Islet of Langerhans (tissue), 1 donor: ENCODE results near the gene LASP1.
A peak's percentile ranks its signal among the peaks of the same experiment; 100 is the strongest.
"Not testable (repeated sequence)": the region's sequence is repeated elsewhere in the genome, so short reads cannot be mapped to it uniquely, and the experiment has no call there.

Experiments
- FAIRE-seq: peaks from one replicate; lab custom pipeline; 2011; peaks lifted over from hg19 to GRCh38; lab: Jason Lieb, UNC

Gene LASP1

DNA sequence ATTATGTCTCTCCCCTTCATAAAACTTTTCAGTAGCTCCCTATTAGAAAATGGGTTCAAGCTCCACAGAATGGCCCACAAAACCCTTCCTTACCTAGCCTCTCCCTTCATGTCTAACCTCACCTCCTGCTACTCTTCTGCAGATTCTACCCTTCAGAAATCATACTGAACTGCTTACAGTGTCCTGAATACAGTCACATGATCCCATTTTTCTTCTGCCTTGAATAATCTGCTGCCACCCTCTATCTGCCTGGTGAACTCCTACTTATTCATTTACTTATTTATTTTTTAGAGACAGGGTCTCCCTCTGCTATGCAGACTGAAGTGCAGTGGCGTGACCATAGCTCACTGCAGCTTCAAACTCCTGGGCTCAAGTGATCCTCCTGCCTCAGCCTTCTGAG lies 70.5 kb downstream of the LASP1 start:
- no peak for FAIRE-seq

DNA sequence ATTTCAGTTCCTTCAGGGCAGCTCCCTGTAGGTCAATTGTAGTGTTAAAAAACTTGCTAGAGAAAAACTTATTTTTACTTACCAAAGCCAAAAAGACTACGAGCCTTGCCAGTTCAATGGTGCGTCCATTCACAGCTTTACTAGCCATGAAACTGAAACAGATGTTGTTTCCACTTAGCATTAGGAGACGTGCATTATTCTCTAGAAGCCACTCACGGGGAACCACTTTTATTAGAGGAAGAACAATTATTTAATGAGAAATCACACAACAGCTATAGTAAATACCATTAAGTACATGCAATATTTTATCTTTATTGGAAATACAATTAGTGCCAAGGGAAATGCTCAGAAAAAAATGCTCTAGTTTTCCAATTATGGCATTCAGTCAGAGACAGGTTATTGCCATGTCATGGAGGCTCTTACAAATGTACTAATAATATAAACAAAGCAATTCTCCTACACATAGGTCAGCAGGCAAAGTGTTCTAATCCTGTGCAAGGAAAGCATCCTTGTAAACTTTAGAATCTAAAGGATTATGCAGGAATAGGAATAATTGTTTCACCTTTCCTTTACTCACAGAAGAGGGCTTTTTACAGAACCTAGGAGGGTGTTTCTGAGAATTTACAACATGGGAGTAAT lies 73.0 kb downstream of the LASP1 start:
- FAIRE-seq: peak; percentile 51

DNA sequence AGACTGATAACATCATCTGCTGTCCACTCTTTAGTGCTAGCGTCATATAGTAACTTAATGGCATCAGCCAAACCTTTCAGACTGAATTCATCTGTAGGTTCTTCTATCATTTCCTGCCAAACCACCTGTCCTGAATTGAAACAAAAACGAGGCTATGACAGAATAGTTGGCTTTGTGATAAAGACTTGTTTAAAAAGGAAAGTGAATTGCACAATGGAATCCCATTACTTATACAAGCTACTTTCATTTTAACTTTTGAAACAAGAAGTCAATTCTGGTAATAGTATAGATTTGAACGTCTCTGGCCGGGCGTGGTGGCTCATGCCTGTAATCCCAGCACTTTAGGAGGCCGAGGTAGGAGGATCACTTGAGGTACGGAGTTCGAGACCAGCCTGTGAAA lies 73.7 kb downstream of the LASP1 start:
- no peak for FAIRE-seq

DNA sequence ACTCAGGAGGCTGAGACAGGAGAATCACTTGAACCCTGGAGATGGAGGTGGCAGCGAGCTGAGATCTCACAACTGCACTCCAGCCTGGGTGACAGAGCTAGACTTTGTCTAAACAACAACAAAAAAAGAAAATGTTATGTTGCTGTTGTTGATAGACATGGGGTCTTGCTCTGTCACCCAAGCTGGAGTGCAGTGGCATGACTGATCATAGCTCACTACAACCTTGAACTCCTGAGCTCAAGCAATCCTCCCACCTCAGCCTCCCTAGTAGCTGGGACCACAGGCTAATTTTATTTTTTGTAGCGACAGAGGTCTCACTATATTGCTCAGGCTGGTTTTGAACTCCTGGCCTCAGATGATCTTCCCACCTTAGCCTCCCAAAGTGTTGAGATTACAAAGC lies 77.3 kb downstream of the LASP1 start:
- FAIRE-seq: no peak

DNA sequence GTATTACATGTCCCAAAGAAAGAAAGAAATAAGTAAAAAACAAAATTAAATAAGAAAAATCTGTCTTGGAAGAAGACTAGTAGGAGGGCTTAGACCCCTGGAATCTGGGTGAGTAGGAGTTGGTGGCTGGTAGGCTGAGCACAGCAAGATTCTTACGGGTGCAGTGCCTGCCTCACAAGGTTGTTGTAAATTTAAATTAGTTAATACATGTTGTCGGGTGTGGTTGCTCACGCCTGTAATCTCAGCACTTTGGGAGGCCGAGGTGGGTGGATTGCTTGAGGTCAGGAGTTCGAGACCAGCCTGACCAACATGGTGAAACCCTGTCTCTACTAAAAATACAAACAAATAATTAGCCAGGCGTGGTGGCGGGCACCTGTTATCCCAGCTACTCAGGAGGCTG lies 83.9 kb downstream of the LASP1 start:
- FAIRE-seq: not testable (repeated sequence)

DNA sequence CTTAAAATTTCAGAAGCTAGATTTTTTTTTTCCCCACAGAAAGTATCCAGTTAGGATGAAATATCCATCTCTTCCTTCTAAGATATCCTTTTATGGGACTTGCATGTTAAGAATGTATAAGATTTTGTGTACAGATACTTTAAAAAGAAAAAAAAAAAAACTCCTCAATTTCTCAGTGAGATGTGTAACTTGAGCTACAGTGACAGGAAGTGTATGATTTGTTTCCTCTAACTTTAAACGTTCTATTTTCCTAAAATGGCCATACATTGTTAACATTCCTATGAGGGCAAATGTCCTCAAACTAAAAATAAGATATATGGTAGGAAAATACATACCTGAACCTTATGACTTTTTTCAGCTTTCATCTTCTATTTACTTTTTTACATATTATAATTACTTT lies 88.5 kb downstream of the LASP1 start:
- no peak for FAIRE-seq

DNA sequence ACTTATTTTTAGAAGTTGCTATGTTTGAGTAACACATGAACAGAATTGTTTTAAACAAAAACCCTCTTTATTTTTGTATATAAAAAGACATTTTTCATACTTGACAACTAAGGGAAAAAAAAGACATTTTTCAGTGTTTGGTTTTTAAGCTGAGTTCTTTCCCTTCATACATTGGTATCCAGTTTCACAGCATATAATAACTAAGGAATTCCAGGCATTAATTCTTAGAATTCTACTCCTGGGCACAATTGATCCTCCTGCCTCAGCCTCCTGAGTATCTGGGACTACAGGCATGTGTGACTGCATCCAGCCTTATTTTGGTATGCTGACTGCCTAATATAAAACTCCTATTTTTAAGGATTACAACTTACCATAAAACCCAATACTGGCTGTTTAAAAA lies 88.9 kb downstream of the LASP1 start:
- no peak for FAIRE-seq

DNA sequence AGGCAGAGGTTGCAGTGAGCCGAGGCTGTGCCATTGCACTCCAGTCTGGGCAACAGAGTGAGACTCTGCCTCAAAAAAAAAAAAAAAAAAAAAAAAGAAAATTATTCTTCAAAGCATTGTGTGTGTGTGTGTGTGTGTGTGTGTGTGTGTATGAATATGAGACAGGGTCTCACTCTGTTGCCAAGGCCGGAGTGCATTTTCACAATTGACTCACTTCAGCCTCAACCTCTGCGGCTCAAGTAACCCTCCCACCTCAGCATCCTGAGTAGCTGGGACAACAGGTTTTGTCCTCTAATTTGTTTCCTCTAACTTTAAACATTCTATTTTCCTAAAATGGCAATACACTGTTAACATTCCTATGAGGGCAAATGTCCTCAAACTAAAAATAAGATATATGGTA lies 89.7 kb downstream of the LASP1 start:
- no peak for FAIRE-seq

DNA sequence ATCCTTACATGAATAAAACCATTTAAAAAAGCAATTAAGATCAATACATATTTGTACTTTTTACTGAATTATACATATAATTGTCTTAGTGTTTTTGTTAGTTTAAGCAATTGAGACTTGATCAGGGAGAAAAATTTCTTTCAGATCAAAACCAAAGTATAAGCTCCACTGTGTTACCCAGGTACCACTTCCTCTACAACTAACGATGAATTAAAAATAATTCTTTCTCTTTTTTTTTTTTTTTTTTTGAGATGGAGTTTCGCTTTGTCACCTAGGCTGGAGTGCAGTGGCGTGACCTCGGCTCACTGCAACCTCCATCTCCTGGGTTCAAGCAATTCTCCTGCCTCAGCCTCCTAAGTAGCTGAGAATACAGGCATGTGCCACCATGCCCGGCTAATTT lies 90.5 kb downstream of the LASP1 start:
- FAIRE-seq: no peak

DNA sequence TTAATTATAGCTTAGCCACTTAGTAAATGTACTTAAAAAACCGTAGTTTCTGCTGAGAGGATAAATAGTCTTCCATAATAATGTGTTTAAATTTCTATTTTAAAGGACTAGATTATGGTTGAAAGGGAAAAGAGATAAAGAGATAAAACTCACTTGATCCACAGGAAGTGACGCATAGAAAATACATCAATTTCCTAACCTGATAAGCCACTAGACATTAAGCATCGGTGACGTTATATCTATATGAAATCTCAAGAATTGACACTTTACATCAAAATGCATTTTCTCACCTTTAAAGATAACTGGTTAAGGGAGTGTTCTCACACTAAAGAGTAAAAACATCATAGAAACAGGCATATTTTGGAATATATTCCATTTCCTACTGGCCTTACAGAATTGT lies 91.6 kb downstream of the LASP1 start:
- FAIRE-seq: no peak

DNA sequence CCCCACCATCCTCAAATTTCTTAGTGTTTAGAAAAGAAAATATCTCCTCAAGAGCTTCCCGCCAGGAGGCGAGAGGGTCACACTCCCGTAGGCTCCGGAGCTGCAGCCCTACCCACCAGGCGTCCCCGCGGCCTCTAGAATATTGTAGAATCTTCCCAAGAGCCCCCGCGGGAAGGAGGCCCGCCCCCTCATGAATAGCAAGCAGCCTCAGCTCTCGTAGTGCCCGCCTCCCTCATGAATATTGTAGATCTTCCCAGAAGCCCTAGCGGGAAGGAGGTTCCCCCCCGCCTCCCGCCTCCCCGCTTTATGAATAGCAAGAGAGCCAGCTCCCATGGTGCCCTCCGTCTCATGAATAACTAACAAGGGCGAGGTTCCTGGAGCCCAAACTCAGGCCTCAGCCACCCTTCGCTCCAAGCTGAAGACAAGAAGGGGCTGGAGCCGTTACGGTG lies 97.5 kb downstream of the LASP1 start, which contains the start of gene FBXO47:
Gene FBXO47 (minus strand): TSS at position 114 of the 449 bp plus-strand sequence. CDS start 4,378 bp downstream, outside the sequence.
- no peak for FAIRE-seq

DNA sequence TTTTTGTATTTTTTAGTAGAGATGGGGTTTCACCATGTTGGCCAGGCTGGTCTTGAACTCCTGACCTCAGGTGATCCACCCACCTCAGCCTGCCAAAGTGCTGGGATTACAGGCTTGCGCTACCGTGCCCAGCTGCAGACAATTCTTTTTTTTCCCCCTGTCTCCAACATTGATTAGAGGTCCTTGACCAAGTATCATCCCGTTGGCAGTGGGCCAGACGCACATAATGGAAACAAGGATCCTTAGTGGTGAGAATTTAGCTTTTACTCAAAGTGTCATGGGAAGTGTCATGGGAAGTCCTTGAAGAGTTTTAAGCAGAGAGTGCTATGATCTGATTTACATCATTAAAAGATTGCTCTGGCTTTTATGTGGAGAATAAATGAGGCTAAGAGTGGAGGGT lies 99.4 kb downstream of the LASP1 start:
- no peak for FAIRE-seq

DNA sequence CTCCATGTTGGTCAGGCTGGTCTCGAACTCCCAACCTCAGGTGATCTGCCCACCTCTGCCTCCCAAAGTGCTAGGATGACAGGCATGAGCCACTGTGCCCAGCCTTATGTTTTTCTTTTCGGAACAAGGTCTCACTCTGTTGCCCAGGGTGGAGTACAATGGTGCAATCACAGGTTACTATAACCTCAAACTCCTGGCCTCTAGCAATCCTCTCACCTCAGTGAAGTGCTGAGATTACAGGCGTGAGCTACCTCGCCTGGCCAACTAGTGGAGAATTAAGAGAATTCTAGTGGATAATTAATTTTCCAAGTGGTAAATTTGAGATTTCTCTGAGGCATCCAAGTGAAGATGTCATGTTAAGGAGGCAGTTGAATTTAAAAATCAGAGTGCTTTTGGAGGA lies 100.3 kb downstream of the LASP1 start:
- no peak for FAIRE-seq

DNA sequence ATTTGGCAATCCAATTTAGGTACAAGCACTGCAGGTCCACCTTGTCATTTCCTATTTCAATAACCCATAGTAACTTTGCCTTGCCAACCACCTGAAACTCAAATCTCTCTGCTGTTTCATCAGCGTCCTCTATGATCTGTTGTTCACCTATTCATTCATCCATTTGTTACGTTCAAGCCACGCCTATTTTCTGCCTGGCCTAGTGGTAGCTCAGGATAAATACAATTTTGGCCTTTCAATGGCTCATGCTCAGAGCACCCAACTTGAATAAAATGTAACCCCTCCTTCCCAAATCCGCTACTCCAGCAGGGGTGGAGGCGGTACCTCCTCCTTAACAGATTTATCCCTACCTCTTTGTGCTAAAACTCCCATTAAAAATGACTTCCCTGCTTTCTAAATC lies 100.9 kb downstream of the LASP1 start:
- FAIRE-seq: no peak
